Putamen (tissue), 1 donor: ENCODE results near the gene PLXNB2.

ENCODE experiments used
- DNase-seq: peaks from one replicate; pipeline ENCODE4 v3.0.0-alpha.2; 2016; ENCODE audit warnings: low spot score

The PLXNB2 gene

DNA sequence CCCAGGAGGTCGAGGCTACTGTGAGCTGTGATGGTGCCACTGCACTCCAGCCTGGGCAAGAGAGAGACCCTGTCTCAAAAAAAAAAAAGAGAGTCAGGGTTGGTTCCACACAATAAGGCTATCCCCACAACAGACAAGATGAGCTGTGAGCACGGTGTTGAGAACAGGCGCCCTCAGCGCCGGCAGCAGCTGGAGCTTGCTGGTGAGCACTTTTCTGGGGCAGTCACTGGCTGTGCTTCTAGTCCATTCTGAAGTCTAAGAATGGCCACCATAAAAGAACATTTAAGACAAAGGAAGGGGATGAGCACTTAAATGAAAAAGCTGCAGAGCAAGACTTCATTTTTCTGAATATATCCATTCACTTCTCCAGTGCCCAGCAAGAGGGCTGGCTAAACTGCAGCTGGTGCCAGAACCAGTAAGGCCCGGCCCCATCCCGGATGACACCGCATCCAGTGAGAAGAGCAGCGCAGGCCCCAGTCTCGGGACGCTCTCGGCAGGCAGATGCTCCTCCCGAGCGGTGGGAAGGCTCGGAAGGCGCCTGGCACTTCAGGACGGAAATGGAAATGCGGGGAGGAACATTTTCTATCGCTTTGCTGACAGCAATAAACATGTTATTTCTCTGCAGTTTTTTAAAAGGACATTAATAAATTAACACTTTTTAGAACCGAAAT is 74.8 kb downstream of the PLXNB2 start:
- DNase-seq = no peak

DNA sequence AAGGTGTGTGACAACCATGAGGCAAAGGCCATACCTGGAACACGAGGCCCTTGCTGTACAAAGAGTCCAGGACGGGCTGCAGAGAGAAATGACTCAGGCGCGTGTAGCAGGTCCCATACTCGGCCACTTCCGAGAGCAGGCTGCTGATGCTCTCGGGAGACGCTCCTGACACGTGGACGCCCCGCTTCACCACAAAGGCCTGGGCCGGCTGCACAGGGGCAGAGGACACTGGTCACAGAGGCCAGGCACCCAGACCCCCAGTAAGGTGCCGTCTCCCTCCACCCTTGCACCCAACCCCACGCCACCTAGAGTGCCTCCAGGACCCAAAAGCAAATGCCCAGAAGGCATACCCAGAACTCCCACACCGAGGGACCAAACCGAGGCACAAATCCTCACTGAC is 78.1 kb downstream of the PLXNB2 start:
- DNase-seq = no peak

DNA sequence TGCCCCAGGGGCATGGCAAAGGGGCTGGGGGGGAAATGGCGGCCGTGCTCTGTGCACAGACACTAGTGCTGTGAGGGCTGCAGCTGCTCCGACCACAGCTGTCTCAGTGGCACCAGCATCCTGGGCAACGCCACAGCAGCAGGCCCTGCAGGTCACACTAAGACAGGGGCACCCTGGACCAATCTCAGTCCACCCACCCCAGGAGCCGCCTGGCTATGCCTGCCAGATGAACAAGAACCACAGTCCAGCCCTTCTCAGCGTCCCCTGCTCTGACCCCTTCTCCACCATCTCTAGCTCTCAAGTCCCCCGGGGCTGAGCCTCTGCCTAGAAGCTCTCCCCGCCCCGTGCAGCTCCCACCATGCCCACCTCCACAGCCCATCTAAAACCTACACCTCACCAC is 79.1 kb downstream of the PLXNB2 start:
- no peak for DNase-seq

DNA sequence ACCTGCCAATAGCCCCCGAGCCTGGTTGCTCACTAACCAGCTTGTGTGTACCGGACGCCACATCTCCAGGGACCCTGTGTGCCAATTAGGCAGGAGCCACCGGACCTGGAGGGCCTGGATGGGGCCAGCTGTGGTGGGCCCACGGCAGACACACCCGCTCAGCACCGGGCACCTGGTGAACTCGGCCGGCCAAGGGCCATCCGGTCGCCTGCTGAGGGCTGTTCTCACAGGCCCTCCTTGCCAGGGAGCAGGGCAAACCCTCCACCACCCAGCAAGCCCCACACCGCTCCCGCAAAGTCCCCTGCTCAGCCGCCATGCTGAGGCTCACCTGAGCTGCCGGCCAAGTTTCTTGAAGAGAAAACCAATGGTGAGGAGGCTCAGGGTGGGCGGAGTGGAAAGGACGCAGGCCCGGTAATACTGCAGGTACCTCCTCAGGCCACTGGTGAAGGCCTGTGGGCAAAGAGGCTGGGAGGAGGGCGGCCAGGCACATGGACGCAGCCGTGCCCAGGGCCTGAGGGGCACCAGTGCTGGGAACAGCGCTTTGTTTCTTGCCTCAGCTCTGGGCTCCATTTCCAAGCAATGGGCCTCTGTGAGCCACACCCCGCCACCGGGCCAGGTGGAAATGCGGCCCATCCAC is 79.7 kb downstream of the PLXNB2 start:
- DNase-seq = no peak

DNA sequence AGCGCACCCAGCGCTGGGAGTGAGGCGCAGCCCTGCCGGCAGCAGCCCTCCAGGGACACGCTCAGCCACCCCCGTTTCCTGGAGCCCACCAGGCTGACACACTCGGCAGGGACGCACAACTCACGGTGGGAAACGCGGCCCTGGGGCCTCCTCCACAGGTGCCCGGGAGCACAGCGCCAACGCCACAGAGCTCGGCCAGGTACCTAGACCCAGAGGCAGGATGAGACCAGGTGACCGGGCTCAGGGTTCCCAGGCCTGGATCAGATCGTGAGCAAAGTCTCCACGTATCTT is 80.6 kb downstream of the PLXNB2 start:
- no peak for DNase-seq

DNA sequence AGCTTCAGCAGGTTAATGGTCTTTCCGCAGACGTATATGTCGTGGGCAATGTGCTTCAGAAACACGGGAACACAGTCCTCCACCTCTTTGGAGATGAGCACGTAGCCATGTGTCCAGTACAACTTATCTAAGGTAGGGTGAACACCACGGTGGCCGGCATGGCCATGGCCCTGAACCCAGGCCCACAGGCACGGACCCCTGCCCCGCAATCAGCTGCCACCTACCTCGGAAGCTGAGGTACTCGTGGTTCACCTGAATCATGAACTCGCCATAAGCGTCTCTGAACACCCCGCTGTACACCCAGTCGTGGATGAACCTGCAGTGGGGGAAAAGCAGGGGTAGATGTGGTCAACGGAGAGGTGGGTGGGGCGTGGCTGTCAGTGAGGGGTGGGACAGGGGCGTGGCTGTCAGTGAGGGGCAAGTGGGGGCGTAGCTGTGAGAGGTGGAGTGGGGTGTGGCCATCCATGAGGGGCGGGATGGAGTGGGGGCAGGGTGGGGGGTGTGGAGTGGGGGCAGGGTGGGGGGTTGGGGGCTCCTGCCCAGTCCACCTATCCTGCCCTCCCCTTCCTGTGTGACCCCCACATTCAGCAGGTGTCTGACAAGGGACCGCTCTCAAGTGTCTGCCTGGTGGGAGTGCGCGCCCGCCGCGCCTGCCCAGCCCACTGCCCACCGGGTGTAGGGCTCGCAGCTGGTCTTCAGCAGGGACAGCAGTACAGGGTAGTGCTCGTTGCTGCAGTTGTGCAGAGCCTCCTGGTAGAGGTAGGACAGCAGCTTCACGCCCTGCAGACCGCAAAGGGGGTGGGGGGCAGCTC is 81.2 kb downstream of the PLXNB2 start:
- no peak for DNase-seq

DNA sequence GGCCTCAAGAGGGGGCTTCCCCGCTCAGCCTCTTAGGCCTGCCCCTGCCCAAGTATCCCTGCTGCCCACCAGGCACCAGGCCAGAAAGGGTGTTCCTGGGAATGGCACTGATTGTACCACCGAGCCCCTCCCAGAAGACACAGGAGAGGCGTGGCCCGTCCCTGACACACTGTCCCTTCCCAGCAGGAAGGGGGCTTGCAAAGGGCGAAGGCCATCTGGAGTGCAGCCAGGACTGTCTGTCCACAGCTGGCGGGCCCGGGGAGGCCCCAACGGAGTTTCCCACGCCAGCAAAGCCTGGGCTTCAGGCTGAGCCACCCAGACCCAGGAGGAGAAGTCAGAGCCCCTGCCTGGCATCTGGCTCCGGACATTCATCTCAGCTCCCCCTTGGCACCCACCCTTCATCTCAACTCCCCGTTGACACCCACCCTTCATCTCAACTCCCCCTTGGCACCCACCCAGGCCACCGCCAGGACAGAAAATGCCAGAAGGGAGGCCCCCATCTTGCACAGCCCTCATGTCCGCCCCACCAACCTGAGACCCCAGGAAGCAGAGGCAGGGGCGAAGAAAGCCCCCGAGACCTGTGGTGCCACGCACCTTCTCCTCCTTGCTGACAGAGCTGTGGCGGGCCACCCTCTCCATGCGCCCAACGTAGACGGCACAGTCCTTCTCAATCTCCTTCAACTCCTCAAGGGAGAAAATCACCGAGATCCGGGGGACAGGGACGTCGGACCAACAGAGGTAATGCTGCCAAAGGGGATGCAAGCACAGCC is 82.1 kb downstream of the PLXNB2 start:
- DNase-seq = no peak
